MCF 10A (cell line): ENCODE measurements around the gene PLA2G4F. TPM values are rescaled to one million over a fixed set of nuclear protein-coding genes. Genes with fewer than 3 reads are reported as not detected.

Source experiments
- BruUV-seq: library from RNA; stranded (reverse); fragments of 400-500 nt; replicated peaks from 2 replicates; lab custom pipeline; 2021; lab: Mats Ljungman, UMichigan
- CTCF ChIA-PET: fragments of 300-600 bp; sonication (Branson Sonifier 250); formaldehyde crosslinking; extraction: SDS; loops from one replicate; lab custom pipeline; 2021; ENCODE audit warnings: antibody characterized with exemption, inconsistent platforms; lab: Yijun Ruan, JAX
- POLR2A ChIA-PET: fragments of 300-600, 350-650 bp; sonication (Branson Sonifier 250); formaldehyde crosslinking; extraction: SDS; loops from one replicate; lab custom pipeline; 2020; ENCODE audit warnings: antibody characterized with exemption, inconsistent platforms; lab: Yijun Ruan, JAX
- DNase-seq: peaks from one replicate; pipeline ENCODE4 v3.0.0-alpha.2; 2018; ENCODE audit not compliant: unreplicated experiment
- H3K27ac Mint-ChIP-seq: one replicate; pipeline ENCODE4 v1.8.0; 2022; ENCODE audit warnings: mild to moderate bottlenecking, low read depth, mixed read lengths; ENCODE audit not compliant: unreplicated experiment
- H3K27me3 Mint-ChIP-seq: one replicate; pipeline ENCODE4 v1.8.0; 2022; ENCODE audit warnings: mixed read lengths; ENCODE audit not compliant: insufficient read depth, unreplicated experiment
- H3K36me3 Mint-ChIP-seq: one replicate; pipeline ENCODE4 v1.8.0; 2022; ENCODE audit warnings: mild to moderate bottlenecking, moderate library complexity, mixed read lengths; ENCODE audit not compliant: insufficient read depth, unreplicated experiment
- H3K4me1 Mint-ChIP-seq: one replicate; pipeline ENCODE4 v1.8.0; 2022; ENCODE audit warnings: mixed read lengths; ENCODE audit not compliant: insufficient read depth, unreplicated experiment
- H3K4me3 Mint-ChIP-seq: one replicate; pipeline ENCODE4 v1.8.0; 2022; ENCODE audit warnings: mild to moderate bottlenecking, moderate library complexity, mixed read lengths; ENCODE audit not compliant: unreplicated experiment
- H3K9me3 Mint-ChIP-seq: one replicate; pipeline ENCODE4 v1.8.0; 2022; ENCODE audit warnings: mixed read lengths; ENCODE audit not compliant: unreplicated experiment
- CTCF ChIP-seq: fragments of 200-600 bp; IDR thresholded peaks from one replicate; pipeline ENCODE4 v1.8.0; 2022; ENCODE audit warnings: antibody characterized with exemption, mild to moderate bottlenecking; ENCODE audit not compliant: unreplicated experiment
- intact Hi-C: fragments of 100-400 bp; cut with micrococcal nuclease; formaldehyde crosslinking; loops from 2 replicates; pipeline ENCODE4 v1.14.1; 2022
- total RNA-seq: library from RNA; stranded (reverse); gene quantifications from 2 replicates; pipeline ENCODE4 v1.2.3, GENCODE V29; 2022

PLA2G4F gene
- total RNA-seq, 1 experiment from 2014 or later: 0.30 TPM

GRCh38 chr15:42184736-42185135 lies 28.3 kb upstream of the PLA2G4F start:
- no TSS peak for BruUV-seq
- no peak overlapping the region for H3K4me3 Mint-ChIP-seq
- no peak overlapping the region for H3K27ac Mint-ChIP-seq
- no peaks in the 10 kb centered on the region for H3K4me1 Mint-ChIP-seq
- ChIA-PET POLR2A (interaction anchor here (0.5 to 0.7 kb wide), 2 partner anchors 9 to 28 kb away, joined by 3 to 5 read pairs; partner anchors contain the start of gene PLA2G4F), CTCF (interaction anchor here (0.7 kb wide), 1 partner anchor 63 kb away, joined by 3 read pairs; no protein-coding TSS in a partner anchor)
- H3K27me3 Mint-ChIP-seq: no peaks in the 10 kb centered on the region
- DNase-seq: no peak
- no peak for TF ChIP-seq CTCF
- H3K9me3 Mint-ChIP-seq: no peaks in the 10 kb centered on the region
- intact Hi-C loops: no loop called here
- peaks cover 80% of the 10 kb centered on the region for H3K36me3 Mint-ChIP-seq

GRCh38 chr15:42184296-42184695 lies 27.9 kb upstream of the PLA2G4F start:
- Mint-ChIP-seq H3K9me3 (no peaks in the 10 kb centered on the region), H3K4me1 (no peaks in the 10 kb centered on the region), H3K36me3 (peaks cover 75% of the 10 kb centered on the region), H3K27ac (no peak overlapping the region), H3K27me3 (no peaks in the 10 kb centered on the region), H3K4me3 (no peak overlapping the region)
- BruUV-seq: no TSS peak
- ChIA-PET POLR2A (interaction anchor here (0.5 to 0.7 kb wide), 2 partner anchors 10 to 28 kb away, joined by 3 to 5 read pairs; partner anchors contain the start of gene PLA2G4F), CTCF (interaction anchor here (0.6 kb wide), 1 partner anchor 45 kb away, joined by 3 read pairs; no protein-coding TSS in a partner anchor)
- intact Hi-C loops: no loop called here
- DNase-seq: no peak
- no peak for TF ChIP-seq CTCF

- CTCF ChIA-PET: interaction anchor here (0.6 to 1.0 kb wide), 2 partner anchors 26 to 196 kb away, joined by 3 to 5 read pairs; no protein-coding TSS in a partner anchor
- Mint-ChIP-seq H3K27me3 (no peaks in the 10 kb centered on the region), H3K4me3 (no peak overlapping the region), H3K36me3 (peaks cover 75% of the 10 kb centered on the region), H3K4me1 (no peaks in the 10 kb centered on the region), H3K9me3 (no peaks in the 10 kb centered on the region), H3K27ac (no peak overlapping the region)
- TF ChIP-seq CTCF: no peak
- POLR2A ChIA-PET: no interaction called here
- no TSS peak for BruUV-seq
- intact Hi-C loops: no loop called here
- DNase-seq: no peak
Observed at GRCh38 chr15:42182961-42183360, 26.5 kb upstream of the PLA2G4F start.

- Mint-ChIP-seq H3K36me3 (peaks cover 75% of the 10 kb centered on the region), H3K27me3 (no peaks in the 10 kb centered on the region), H3K4me3 (no peak overlapping the region), H3K27ac (no peak overlapping the region), H3K4me1 (no peaks in the 10 kb centered on the region), H3K9me3 (no peaks in the 10 kb centered on the region)
- no peak for DNase-seq
- CTCF ChIA-PET: interaction anchor here (0.6 to 1.0 kb wide), 2 partner anchors 27 to 195 kb away, joined by 3 to 5 read pairs; no protein-coding TSS in a partner anchor
- intact Hi-C loops: no loop called here
- no peak for TF ChIP-seq CTCF
- no TSS peak for BruUV-seq
- POLR2A ChIA-PET: no interaction called here
Observed at GRCh38 chr15:42182328-42182886, 26.0 kb upstream of the PLA2G4F start.
